ENCODE results near the gene CENATAC. TPM values are rescaled to one million over a fixed set of nuclear protein-coding genes. Genes with fewer than 3 reads are reported as not detected.
"Not testable (repeated sequence)": the region's sequence is repeated elsewhere in the genome, so short reads cannot be mapped to it uniquely, and the experiment has no call there.

The CENATAC gene
- total RNA-seq, 1 experiment from 2014 or later, result 7.2 TPM

DNA sequence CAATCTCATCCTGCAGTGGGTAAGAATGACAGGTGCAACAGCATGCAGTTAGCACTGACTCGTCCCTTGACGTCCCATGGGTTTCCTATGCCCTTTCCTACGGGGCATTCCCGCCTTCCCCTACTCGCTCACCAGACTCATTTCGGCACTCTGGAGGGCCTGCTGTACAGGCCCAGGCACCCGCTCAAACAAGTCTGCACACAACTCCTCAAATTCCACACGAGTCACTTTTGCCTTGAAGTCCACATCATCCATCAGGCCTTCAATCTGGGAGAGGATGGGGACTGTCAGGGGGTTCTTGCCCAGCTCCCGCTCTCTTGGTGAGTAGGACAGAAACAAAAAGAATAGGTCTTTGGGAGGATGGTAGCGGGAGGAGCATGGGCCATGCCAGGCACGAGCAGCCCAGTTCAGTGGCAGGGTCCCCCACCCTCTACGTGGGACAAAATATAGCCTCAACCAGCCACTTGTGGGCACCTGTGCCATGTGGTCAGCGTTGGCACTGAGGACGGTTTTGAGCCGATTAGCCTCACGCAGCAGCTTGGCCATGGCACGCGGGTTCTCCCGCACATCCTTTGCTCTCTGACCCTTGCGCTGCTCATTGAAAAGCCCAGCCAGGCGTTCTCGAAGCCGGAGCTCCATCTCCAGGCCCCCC is 54.4 kb downstream of the CENATAC start:
- DNase-seq (ENCODE audit: low read depth), result no peak

DNA sequence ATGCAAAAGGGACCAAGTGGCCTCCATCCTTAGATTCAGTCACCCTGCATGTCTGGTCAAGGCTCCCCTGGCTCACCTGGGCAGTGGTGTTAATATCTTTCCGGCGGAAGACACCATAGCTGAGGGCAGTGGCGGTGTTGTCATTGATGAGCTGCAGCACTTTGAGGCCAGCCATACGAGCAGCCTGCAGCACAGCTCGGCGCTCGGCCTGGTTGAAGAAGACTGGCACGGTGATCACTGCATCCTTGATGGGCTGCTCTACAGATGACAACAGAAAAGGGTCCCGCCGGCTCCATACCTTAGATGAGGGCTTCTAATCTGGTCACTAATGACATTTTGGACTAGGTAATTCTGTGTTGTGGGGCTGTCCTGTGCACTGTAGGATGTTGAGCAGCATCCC is 56.5 kb downstream of the CENATAC start:
- DNase-seq (ENCODE audit: low read depth), result no peak

DNA sequence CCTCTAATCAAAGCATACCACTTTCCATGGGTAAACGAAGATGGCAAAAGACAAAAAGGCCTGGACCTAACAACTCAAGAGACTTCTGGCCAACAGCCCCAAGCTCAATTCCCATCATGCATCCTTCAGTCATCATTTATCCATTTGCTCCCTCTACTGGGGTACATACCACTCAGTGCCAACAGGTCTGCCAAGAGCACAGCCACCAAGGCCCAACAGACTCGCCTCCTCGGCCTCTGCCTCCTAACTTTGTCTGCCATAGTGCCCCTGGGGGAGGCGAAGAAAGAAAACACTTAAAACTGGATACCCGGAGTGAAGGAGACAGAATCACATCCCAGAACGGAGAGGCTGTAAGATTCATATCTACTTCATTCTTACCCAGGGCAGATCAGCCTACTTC is 58.0 kb downstream of the CENATAC start:
- DNase-seq (ENCODE audit: low read depth), result peak; percentile 57

DNA sequence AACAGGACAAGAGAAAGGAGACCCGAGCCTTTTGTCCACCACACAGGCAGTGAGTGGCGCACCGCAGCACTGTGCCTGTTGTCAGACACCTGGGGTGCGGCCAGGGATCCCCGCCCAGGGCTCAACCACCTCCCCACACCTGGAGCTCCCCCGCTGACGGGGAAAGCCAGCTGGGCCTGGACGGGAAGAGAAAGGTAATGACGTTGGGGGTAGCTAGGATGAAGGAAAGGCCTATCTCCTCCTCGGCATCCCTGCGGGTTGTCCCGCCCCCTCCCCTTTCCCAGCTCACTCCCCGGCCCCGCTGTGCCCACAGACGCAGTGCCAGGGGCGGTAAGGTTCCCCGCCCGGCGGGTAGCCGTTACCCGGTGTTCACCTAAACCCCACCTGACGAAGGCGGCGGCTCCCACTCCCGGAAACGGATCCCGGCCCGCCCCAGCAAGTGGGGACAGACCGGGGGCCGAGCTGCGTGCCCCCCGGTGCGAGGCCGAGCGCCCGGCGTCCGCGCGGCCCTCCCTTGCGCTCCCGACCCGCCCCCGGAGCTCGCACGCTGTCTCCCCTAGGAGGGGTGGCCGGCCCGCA is 58.6 kb downstream of the CENATAC start:
- DNase-seq (ENCODE audit: low read depth), result no peak

DNA sequence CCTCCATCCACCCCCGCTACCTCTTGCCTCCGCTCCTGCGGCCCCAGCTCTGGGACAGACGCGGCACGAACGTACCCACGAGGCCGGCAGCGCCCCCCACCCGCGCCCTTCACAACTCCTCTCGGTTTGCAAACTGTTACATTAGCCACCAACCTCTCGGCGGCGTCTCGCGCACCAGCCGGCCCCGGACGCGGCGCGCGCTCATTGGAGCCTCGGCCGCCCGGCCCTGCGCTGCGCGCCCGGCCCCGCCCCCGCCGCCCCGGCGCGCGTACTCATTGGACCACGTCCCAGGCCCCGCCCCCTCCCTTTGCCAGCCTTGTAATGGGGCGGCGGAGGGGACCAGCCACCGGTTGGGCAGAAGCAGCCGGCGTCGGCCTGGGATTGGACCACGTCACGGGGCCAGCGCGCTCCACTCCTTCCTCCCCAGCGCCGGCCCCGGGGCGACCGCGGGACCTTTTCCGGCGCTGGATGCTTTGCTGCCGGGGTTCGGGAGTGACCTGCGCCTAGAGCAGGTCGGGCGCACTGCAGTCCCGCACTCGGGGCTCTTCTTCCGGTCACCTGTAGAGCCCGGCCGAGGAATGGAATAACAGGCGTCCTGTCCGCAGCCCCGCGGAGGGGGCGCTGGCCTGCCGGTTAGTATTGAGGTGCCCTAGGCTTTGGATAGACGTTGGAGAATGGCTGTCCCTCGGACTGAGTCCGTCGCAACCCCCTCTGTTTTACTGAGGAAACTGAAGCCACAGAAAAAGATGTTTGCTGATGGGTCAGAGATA is 59.2 kb downstream of the CENATAC start, which contains the start of gene HYOU1:
Gene HYOU1, minus strand, starts transcription at position 206 of the 770 bp plus-strand sequence. CDS start 1,045 bp downstream, outside the sequence.
- DNase-seq (ENCODE audit: low read depth), result peak; percentile 96

DNA sequence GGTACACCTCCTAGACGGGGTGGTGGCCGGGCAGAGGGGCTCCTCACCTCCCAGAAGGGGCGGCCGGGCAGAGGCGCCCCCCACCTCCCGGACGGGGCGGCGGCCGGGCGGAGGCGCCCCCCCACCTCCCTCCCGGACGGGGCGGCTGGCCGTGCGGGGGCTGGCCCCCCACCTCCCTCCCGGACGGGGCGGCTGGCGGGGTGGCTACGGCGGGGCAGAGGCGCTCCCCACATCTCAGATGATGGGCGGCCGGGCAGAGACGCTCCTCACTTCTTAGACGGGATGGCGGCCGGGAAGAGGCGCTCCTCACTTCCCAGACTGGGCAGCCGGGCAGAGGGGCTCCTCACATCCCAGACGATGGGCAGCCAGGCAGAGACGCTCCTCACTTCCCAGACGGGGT is 61.2 kb downstream of the CENATAC start:
- not testable (repeated sequence) for DNase-seq (ENCODE audit: low read depth)

DNA sequence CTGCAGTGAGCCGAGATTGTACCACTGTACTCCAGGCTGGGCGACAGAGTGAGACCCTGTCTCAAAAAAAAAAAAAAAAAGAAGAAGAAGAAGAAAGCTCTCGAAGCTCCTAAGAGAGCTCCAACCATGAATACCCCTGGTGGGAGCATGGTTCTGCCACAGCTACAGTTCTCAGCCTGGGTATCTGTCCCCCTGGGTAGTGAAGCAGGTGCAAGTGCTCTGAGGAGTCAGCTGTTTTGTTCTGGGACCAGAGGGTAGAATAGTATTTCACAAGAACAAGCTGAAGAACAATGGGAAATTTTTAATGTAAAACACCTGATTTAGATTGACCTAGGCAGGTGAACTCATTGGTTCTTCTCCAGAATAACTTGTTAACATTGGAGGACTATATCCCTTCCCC is 63.3 kb downstream of the CENATAC start:
- DNase-seq (ENCODE audit: low read depth), result no peak

DNA sequence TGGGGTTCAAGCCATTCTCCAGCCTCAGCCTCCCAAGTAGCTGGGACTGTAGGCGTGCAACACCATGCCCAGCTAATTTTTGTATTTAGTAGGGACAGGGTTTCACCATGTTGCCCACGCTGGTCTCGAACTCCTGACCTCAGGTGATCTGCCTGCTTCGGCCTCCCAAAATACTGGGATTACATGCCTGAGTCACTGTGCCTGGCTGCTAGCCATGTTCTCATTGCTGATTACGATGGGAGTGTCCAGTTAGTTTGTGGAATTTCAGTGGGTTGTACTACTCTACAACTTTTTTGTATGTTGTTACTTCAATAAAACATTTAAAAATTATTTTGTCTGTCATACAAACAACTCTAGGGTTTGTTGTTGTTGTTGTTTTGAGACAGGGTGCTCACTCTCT is 64.8 kb downstream of the CENATAC start:
- DNase-seq (ENCODE audit: low read depth), result peak; percentile 47

DNA sequence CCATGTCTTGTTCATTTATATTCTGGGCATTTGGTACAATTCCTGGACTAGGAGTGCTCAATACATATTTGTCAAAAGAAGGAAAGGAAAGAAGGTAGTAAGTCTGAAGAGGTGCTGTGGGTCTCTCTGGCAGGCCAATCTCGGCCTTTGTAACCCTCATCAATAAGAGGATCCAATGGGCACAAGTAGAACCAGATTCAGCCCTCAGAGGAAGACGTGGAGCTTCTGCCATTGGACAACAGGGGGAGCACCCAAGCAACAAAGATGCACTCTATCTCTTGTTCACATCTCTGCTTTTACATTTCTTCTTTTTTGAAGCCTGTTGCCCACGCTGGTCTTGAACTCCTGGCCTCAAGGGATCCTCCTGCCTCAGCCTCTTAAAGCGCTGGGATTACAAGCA is 67.4 kb downstream of the CENATAC start:
- peak; percentile 48 for DNase-seq (ENCODE audit: low read depth)

Other genes with a start within 250 kb of the CENATAC start
- gene DDX6, start 207.0 kb upstream of the CENATAC start, total RNA-seq (2014; rRNA removed; shearing (Covaris generic)), result 41.4 and 45.2 TPM in 2 replicates
- gene CXCR5, start 114.2 kb upstream of the CENATAC start, total RNA-seq (2014; rRNA removed; shearing (Covaris generic)), result not detected in 2 replicates
- 11.1 and 13.8 TPM in 2 replicates for gene BCL9L, start 72.2 kb upstream of the CENATAC start, total RNA-seq (2014; rRNA removed; shearing (Covaris generic))
- gene UPK2, start 41.8 kb upstream of the CENATAC start, total RNA-seq (2014; rRNA removed; shearing (Covaris generic)), result not detected in 2 replicates
- gene FOXR1, start 26.4 kb upstream of the CENATAC start, total RNA-seq (2014; rRNA removed; shearing (Covaris generic)), result not detected in 2 replicates
- gene RPS25, start 20.2 kb downstream of the CENATAC start, total RNA-seq (2014; rRNA removed; shearing (Covaris generic)), result 2,312 and 2,810 TPM in 2 replicates
- gene TRAPPC4, start 20.6 kb downstream of the CENATAC start, total RNA-seq (2014; rRNA removed; shearing (Covaris generic)), result 135 and 150 TPM in 2 replicates
- 18.6 and 19.7 TPM in 2 replicates for gene SLC37A4, start 32.7 kb downstream of the CENATAC start, total RNA-seq (2014; rRNA removed; shearing (Covaris generic))
- 106 and 115 TPM in 2 replicates for gene HYOU1, start 59.1 kb downstream of the CENATAC start, total RNA-seq (2014; rRNA removed; shearing (Covaris generic))
- gene VPS11, start 69.7 kb downstream of the CENATAC start, total RNA-seq (2014; rRNA removed; shearing (Covaris generic)), result 19.1 and 24.6 TPM in 2 replicates
- gene HMBS, start 86.7 kb downstream of the CENATAC start, total RNA-seq (2014; rRNA removed; shearing (Covaris generic)), result 14.3 and 17.1 TPM in 2 replicates
- gene DPAGT1, start 103.7 kb downstream of the CENATAC start, total RNA-seq (2014; rRNA removed; shearing (Covaris generic)), result 41.6 and 44.0 TPM in 2 replicates
- gene C2CD2L, start 109.2 kb downstream of the CENATAC start, total RNA-seq (2014; rRNA removed; shearing (Covaris generic)), result 3.2 and 4.8 TPM in 2 replicates
- gene HINFP, start 123.4 kb downstream of the CENATAC start, total RNA-seq (2014; rRNA removed; shearing (Covaris generic)), result 13.2 and 16.5 TPM in 2 replicates
- gene ABCG4, start 150.9 kb downstream of the CENATAC start, total RNA-seq (2014; rRNA removed; shearing (Covaris generic)), result 0.20 and 0.24 TPM in 2 replicates
- 4.9 and 5.6 TPM in 2 replicates for gene NLRX1, start 170.6 kb downstream of the CENATAC start, total RNA-seq (2014; rRNA removed; shearing (Covaris generic))
- not detected in 2 replicates for gene NHERF4, start 187.3 kb downstream of the CENATAC start, total RNA-seq (2014; rRNA removed; shearing (Covaris generic))
- gene CBL, start 208.2 kb downstream of the CENATAC start, total RNA-seq (2014; rRNA removed; shearing (Covaris generic)), result 12.7 and 14.1 TPM in 2 replicates

Data from RPMI7951 (cell line).